ENCODE measurements around the gene HOXB5.

DNA sequence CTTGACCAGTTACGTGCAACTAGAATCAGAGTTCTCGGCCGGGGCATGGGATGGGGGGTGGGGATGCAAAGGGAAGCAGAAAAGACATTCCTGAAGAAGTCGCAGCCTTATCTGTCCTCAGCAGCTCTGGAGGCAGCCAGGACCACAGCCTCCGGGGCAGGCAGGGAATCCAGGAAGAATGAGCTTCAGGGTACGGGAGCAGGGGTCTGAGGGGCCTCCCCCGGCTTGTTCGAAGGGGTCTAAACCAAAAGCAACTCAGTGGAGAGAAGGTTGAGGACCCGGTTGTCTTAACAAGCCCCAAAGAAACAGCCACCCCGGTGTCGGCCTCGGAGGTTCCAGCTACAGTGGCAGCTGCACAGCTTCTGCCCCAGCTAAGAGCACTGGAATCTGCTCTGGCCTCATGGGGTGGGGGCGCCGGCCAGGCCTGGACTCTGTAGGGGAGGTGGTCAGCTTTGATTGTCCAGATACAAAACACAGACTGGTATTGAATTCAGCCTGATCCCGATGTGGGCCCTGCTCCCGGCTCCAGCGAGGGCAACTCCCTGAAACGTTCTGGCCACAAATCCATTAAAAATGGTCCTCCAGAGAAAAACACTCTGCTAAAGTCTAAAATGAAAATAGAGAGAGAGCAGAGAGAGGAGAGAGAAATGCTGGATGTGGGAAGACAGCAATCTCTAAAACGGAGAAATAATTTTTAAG, 23.1 kb downstream of the HOXB5 start:
- TF ChIP-seq, protein P1, sequence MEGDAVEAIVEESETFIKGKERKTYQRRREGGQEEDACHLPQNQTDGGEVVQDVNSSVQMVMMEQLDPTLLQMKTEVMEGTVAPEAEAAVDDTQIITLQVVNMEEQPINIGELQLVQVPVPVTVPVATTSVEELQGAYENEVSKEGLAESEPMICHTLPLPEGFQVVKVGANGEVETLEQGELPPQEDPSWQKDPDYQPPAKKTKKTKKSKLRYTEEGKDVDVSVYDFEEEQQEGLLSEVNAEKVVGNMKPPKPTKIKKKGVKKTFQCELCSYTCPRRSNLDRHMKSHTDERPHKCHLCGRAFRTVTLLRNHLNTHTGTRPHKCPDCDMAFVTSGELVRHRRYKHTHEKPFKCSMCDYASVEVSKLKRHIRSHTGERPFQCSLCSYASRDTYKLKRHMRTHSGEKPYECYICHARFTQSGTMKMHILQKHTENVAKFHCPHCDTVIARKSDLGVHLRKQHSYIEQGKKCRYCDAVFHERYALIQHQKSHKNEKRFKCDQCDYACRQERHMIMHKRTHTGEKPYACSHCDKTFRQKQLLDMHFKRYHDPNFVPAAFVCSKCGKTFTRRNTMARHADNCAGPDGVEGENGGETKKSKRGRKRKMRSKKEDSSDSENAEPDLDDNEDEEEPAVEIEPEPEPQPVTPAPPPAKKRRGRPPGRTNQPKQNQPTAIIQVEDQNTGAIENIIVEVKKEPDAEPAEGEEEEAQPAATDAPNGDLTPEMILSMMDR (IDR thresholded peaks at IDR 0.05; ENCODE audit: low read depth, low read length), result no peak
- TF ChIP-seq EZH2phosphoT487 (IDR thresholded peaks at IDR 0.05; ENCODE audit: low read depth), result no peak
